ENCODE results near the gene UBASH3B.

DNA sequence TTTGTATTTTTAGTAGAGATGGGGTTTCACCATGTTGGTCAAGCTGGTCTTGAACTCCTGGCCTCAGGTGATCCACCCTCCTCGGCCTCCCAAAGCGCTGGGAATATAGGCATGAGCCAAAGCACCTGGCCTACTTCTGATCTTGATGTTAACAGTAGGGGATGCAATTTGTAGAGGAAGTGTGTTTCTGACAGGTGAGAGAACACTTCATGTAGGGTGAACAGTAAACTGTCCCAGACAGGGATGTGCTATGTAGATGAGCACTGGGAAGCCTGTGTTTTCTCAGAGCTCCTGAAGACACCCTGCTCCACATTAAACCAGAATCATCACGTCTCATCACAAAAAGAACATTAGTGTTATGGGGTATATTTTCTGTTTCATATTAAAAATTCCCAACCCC, 45.1 kb downstream of the UBASH3B start:
- TF ChIP-seq, protein P1, sequence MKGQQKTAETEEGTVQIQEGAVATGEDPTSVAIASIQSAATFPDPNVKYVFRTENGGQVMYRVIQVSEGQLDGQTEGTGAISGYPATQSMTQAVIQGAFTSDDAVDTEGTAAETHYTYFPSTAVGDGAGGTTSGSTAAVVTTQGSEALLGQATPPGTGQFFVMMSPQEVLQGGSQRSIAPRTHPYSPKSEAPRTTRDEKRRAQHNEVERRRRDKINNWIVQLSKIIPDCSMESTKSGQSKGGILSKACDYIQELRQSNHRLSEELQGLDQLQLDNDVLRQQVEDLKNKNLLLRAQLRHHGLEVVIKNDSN (IDR thresholded peaks at IDR 0.05) = no peak
- no peak for TF ChIP-seq EP300 (IDR thresholded peaks at IDR 0.05; ENCODE audit: borderline replicate concordance)
- TF ChIP-seq YY1 (IDR thresholded peaks at IDR 0.05; ENCODE audit: low read depth) = no peak
- no peak for TF ChIP-seq RAD21 (IDR thresholded peaks at IDR 0.05; ENCODE audit: low read depth)
- TF ChIP-seq ZBTB7A (IDR thresholded peaks at IDR 0.05; ENCODE audit: low read depth) = no peak
- TF ChIP-seq NFIC (IDR thresholded peaks at IDR 0.05) = no peak
- no peak for TF ChIP-seq EGR1 (IDR thresholded peaks at IDR 0.05)
- TF ChIP-seq CREB1 (IDR thresholded peaks at IDR 0.05; ENCODE audit: low read depth) = no peak
- no peak for TF ChIP-seq TCF12 (IDR thresholded peaks at IDR 0.05; ENCODE audit: low read depth)
- TF ChIP-seq, protein P2, sequence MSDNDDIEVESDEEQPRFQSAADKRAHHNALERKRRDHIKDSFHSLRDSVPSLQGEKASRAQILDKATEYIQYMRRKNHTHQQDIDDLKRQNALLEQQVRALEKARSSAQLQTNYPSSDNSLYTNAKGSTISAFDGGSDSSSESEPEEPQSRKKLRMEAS (IDR thresholded peaks at IDR 0.05) = no peak
